Measurements from ENCODE around the gene FRMD1. TPM values are rescaled to one million over a fixed set of nuclear protein-coding genes. Genes with fewer than 3 reads are reported as not detected.

The FRMD1 gene
- total RNA-seq, 1 donor from 2014 or later: not detected

DNA sequence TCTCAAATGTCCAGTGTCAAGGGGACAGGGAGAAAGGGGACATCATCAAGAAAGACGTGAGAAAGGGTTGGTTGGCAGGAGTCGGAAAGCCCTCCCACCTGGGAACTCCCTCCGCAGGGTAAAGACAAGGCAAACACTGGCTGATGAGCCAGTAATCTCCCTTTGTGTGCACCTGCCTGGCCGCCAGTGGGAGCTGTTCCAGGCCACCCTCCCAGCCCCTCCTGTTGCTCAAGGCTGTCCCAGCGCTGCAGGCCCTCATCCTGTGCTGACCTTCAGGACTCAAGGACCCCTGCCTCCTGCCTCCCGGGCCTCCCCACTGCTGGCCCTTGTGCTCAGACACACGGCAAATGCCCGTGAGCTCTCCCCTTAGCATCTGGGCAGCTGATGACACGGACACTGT, 7.4 kb downstream of the FRMD1 start:
- H3K4me3 Mint-ChIP-seq: no peak overlapping the region
- H3K27ac Mint-ChIP-seq: no peak overlapping the region
- ATAC-seq (ENCODE audit: low read depth) (no peak), DNase-seq (no peak)
- no peaks in the 10 kb centered on the region for H3K9me3 Mint-ChIP-seq
- intact Hi-C loops (cut with micrococcal nuclease): no loop called here
- no peaks in the 10 kb centered on the region for H3K36me3 Mint-ChIP-seq (ENCODE audit: low read depth)
- CTCF ChIA-PET: no interaction called here
- POLR2A ChIA-PET: no interaction called here
- TF ChIP-seq, protein P1, sequence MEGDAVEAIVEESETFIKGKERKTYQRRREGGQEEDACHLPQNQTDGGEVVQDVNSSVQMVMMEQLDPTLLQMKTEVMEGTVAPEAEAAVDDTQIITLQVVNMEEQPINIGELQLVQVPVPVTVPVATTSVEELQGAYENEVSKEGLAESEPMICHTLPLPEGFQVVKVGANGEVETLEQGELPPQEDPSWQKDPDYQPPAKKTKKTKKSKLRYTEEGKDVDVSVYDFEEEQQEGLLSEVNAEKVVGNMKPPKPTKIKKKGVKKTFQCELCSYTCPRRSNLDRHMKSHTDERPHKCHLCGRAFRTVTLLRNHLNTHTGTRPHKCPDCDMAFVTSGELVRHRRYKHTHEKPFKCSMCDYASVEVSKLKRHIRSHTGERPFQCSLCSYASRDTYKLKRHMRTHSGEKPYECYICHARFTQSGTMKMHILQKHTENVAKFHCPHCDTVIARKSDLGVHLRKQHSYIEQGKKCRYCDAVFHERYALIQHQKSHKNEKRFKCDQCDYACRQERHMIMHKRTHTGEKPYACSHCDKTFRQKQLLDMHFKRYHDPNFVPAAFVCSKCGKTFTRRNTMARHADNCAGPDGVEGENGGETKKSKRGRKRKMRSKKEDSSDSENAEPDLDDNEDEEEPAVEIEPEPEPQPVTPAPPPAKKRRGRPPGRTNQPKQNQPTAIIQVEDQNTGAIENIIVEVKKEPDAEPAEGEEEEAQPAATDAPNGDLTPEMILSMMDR (IDR thresholded peaks at IDR 0.05): no peak
- H3K4me1 Mint-ChIP-seq: no peaks in the 10 kb centered on the region
- H3K27me3 Mint-ChIP-seq: no peaks in the 10 kb centered on the region

DNA sequence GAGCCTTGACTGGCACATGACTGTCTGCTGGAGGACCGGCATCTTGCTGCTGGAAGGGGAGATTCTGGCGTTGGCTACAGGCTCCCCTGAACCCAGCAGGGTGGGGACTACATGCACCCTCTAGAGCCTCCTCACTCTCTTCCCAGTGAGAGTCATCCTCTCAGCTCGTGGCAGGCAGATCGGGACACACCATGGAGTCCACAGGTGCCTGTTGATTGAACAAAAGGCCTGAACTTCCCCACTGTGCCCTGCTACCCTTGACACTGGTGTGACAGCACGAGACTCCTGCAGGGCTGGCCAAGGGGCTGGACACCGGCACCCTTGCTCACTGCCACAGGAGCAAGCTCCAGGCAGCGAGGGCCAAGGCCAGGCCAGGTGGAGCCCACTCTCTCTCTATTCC, 8.2 kb downstream of the FRMD1 start:
- H3K4me1 Mint-ChIP-seq: no peaks in the 10 kb centered on the region

DNA sequence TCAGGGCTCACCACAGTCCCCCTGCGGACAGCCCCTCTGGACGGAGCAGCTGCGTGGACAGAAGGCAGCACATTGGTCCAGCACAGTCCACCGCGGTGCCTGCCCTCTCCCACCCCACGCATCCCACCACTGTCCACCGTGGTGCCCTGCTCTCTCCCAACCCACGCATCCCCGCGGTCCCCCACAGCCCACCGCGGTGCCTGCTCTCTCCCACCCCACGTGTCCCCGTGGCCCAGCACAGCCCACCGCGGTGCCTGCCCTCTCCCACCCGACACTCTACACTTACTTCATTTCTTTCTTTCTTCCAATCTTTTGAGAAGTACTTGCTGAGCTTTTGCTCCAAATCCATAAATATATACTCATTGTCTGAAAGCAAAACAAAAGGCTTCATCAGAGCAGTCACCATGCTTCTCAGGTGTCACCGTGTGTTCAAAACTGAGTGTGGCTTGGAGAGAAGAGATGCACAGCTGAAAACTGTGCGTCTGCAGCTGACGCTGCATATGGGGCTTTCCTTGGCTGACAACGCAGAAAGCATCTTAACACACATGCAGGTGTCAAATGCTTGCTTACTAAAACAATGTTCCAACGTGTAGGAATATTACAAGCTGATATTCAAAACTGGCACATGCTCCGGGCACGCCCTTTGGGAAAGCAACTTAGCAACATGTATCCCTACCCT, 11.8 kb downstream of the FRMD1 start:
- Mint-ChIP-seq H3K27me3 (no peaks in the 10 kb centered on the region), H3K4me3 (no peak overlapping the region), H3K36me3 (ENCODE audit: low read depth) (no peaks in the 10 kb centered on the region), H3K4me1 (no peaks in the 10 kb centered on the region), H3K27ac (no peak overlapping the region), H3K9me3 (no peaks in the 10 kb centered on the region)
- CTCF ChIA-PET: no interaction called here
- TF ChIP-seq, protein P1 (IDR thresholded peaks at IDR 0.05): no peak
- no peak for DNase-seq
- POLR2A ChIA-PET: no interaction called here
- intact Hi-C loops (cut with micrococcal nuclease): no loop called here
- no peak for ATAC-seq (ENCODE audit: low read depth)

More for the DNA sequence above, 8.2 kb downstream of the FRMD1 start:
- no peaks in the 10 kb centered on the region for H3K9me3 Mint-ChIP-seq
- ATAC-seq (ENCODE audit: low read depth): no peak
- no peak for DNase-seq
- no peak overlapping the region for H3K27ac Mint-ChIP-seq
- no peak overlapping the region for H3K4me3 Mint-ChIP-seq
- ChIA-PET POLR2A (no interaction called here), CTCF (no interaction called here)
- TF ChIP-seq, protein P1 (IDR thresholded peaks at IDR 0.05): no peak
- H3K27me3 Mint-ChIP-seq: no peaks in the 10 kb centered on the region
- intact Hi-C loops (cut with micrococcal nuclease): no loop called here
- H3K36me3 Mint-ChIP-seq (ENCODE audit: low read depth): no peaks in the 10 kb centered on the region

DNA sequence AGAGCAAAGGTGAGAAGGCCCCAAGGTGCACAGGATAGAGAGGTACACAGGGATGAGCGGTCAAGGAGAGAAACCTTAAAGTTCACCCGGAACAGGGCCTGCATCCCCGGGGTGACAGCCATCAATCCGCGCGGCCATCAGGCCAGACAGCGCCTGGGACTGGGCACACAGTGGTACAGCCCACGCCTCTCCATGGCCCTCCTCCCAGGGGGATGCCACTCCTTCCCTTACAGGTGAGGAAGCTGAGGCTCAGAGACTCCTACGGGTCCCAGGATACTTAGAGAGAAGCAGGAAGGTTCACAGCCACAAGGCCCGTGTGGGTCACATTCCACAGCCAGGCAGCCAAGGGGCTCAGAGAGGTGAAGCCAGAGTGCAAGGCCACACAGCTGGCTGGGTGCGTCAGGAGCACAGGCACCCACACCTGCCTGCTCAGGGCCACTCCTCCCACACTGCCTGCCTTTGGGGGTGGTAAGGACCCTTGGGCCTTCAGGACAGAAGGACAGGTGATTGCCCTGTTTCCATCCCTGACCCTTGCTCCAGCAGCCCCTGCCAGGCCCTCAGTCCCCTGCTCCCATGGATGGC, 14.7 kb downstream of the FRMD1 start:
- Mint-ChIP-seq H3K36me3 (ENCODE audit: low read depth) (no peaks in the 10 kb centered on the region), H3K27ac (no peak overlapping the region), H3K4me1 (no peaks in the 10 kb centered on the region), H3K4me3 (no peak overlapping the region), H3K9me3 (no peaks in the 10 kb centered on the region), H3K27me3 (no peaks in the 10 kb centered on the region)
- ChIA-PET CTCF (no interaction called here), POLR2A (no interaction called here)
- TF ChIP-seq, protein P1 (IDR thresholded peaks at IDR 0.05): no peak
- no peak for DNase-seq
- intact Hi-C loops (cut with micrococcal nuclease): no loop called here
- no peak for ATAC-seq (ENCODE audit: low read depth)

DNA sequence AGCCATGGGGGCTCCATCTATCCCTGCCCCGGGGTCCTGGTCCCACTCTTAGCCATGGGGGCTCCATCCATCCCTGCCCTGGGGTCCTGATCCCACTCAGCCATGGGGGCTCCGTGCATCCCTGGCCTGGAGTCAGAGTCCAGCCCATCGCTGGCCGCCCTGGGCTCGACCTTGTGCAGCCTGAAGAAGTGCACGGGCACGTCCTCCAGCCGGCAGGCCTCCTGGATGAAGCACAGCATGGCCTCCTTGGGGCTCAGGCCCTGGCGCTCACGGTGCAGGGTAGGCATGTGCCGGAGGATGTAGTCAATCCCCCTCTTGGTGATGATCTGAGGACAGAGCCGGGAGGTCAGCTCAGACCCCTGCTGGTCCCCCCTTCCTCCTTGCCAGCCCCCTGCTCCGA, 15.6 kb downstream of the FRMD1 start:
- no peak overlapping the region for H3K27ac Mint-ChIP-seq
- no peaks in the 10 kb centered on the region for H3K36me3 Mint-ChIP-seq (ENCODE audit: low read depth)
- intact Hi-C loops (cut with micrococcal nuclease): no loop called here
- DNase-seq: no peak
- ChIA-PET CTCF (no interaction called here), POLR2A (no interaction called here)
- ATAC-seq (ENCODE audit: low read depth): no peak
- no peaks in the 10 kb centered on the region for H3K27me3 Mint-ChIP-seq
- H3K4me1 Mint-ChIP-seq: no peaks in the 10 kb centered on the region
- H3K9me3 Mint-ChIP-seq: no peaks in the 10 kb centered on the region
- TF ChIP-seq, protein P1 (IDR thresholded peaks at IDR 0.05): no peak
- H3K4me3 Mint-ChIP-seq: no peak overlapping the region

Data from activated B cell treated with CpG ODN at 0.5 μM for 24 hours (primary cell).